Measurements from ENCODE around the gene HPX.

The HPX gene, protein sequence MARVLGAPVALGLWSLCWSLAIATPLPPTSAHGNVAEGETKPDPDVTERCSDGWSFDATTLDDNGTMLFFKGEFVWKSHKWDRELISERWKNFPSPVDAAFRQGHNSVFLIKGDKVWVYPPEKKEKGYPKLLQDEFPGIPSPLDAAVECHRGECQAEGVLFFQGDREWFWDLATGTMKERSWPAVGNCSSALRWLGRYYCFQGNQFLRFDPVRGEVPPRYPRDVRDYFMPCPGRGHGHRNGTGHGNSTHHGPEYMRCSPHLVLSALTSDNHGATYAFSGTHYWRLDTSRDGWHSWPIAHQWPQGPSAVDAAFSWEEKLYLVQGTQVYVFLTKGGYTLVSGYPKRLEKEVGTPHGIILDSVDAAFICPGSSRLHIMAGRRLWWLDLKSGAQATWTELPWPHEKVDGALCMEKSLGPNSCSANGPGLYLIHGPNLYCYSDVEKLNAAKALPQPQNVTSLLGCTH

DNA sequence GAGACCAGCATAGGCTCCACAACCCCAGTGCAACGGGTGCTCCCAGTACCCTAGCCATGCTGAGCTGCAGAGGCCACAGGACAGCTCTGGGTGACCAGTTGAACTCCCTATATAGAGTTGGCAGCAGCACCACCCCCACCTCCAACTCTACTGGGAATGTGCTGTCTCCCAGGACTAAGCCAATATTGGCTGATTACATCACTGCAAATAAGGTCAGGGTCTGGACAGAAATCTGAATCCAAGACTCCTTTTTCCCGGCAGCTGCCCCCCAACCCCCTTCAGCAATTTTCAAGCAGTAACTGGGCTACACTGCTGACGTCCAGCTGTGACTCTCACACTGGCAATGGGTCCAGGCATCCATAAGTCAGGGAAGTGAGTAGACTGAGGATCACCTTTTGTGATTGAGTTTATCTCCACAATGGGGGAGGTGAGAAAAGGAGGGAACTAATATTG is at the start of gene HPX:
HPX (minus strand) TSS at position 82 of the 453 bp plus-strand sequence; CDS start at position 58, 24 bp downstream.
- TF ChIP-seq, protein P1, sequence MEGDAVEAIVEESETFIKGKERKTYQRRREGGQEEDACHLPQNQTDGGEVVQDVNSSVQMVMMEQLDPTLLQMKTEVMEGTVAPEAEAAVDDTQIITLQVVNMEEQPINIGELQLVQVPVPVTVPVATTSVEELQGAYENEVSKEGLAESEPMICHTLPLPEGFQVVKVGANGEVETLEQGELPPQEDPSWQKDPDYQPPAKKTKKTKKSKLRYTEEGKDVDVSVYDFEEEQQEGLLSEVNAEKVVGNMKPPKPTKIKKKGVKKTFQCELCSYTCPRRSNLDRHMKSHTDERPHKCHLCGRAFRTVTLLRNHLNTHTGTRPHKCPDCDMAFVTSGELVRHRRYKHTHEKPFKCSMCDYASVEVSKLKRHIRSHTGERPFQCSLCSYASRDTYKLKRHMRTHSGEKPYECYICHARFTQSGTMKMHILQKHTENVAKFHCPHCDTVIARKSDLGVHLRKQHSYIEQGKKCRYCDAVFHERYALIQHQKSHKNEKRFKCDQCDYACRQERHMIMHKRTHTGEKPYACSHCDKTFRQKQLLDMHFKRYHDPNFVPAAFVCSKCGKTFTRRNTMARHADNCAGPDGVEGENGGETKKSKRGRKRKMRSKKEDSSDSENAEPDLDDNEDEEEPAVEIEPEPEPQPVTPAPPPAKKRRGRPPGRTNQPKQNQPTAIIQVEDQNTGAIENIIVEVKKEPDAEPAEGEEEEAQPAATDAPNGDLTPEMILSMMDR (IDR thresholded peaks at IDR 0.05; ENCODE audit: extremely low read depth, missing control alignments): no peak
- no peak for DNase-seq (ENCODE audit: low spot score)

DNA sequence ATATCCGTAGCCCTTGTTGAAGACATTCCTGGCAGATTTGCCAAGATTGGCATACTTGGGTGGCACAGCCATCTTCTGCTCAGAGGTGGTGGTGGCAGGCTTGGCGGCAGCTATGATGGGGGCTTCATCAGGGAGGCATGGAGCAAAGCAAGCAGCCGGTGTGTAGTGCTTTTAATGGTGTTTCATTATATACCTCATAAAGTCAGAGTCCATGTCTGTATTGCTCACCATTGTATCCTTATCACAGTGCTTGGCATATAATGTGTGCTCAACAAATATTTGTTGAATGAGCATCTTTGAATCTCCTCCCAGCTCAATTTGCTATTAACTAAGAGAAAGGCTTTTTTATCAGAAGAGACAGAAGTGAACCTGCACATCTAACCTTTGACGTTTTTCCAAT is 48.5 kb upstream of the HPX start:
- TF ChIP-seq, protein P1 (IDR thresholded peaks at IDR 0.05; ENCODE audit: extremely low read depth, missing control alignments): no peak
- DNase-seq (ENCODE audit: low spot score): no peak

DNA sequence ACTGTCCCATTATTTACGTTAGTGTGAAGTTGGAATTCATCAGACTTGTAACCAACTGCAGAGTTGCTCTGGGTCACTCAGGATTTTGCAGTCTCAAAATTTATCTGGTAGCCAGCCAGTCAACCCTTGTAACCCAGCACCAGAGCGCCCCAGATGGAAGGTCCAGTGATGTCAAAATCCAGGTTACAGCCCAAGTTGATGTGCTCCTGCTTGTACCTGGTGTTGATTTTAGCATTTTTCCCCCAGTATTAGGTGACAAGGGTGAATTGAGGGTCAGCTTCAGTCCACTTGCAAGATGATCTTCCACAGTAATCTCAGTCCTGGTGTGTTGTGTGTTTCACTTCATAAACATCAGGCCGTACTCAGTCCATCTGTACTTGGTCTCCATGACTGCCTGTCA is 48.0 kb upstream of the HPX start:
- TF ChIP-seq, protein P1 (IDR thresholded peaks at IDR 0.05; ENCODE audit: extremely low read depth, missing control alignments): no peak
- DNase-seq (ENCODE audit: low spot score): no peak

DNA sequence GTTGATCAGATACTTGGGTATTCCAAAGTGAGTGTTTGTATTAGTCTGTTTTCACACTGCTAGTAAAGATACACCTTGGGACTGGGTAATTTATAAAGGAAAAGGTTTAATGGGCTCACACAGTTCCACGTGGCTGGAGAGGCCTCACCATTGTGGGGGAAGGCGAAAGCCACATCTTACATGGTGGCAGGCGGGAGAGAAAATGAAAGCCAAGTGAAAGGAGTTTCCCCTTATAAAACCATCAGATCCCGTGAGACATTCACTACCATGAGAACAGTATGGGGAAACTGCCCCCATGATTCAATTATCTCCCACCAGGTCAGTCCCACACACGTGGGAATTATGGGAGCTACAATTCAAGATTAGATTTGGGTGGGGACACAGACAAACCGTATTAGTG is 47.6 kb upstream of the HPX start:
- TF ChIP-seq, protein P1 (IDR thresholded peaks at IDR 0.05; ENCODE audit: extremely low read depth, missing control alignments): no peak

DNA sequence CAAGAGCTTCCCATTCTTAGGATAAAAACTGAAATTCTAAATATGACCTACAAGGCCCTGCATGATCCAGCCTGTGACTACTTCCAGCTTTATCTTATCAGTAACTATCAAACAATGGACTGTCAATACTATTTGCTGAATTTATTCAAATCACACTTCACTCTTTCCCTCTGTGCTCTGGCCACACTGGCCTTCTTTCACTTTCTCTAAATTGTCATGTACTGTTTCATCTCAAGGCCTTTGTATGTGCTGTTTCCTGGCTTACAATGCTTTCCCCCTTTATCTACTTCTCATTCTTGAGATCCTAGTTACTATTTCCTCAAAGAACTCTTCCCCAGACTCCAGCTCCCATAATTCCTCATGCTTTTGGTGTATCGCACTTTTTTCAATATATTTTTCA is 46.2 kb upstream of the HPX start:
- TF ChIP-seq, protein P1 (IDR thresholded peaks at IDR 0.05; ENCODE audit: extremely low read depth, missing control alignments): no peak
- DNase-seq (ENCODE audit: low spot score): no peak

More for the DNA sequence above, 47.6 kb upstream of the HPX start:
- no peak for DNase-seq (ENCODE audit: low spot score)

DNA sequence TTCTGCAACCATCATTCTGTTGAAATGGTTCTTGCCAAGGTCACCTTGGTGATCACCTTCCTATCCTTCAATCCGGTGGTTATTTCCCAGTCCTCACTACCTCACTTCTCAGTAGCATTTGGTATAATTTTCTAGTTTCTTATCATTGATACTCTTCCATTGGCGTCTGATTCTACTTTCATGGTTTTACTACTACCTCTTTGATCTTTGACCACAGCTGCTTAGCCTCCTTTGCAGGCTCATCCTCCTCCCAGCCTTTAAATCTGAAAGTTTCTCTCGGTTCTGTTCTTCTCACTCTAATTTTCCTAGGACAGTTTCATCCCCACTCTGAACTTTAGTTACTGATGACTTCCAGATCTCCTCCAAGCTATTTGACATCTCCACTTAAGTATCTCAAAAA is 45.5 kb upstream of the HPX start:
- TF ChIP-seq, protein P1 (IDR thresholded peaks at IDR 0.05; ENCODE audit: extremely low read depth, missing control alignments): no peak
- no peak for DNase-seq (ENCODE audit: low spot score)

DNA sequence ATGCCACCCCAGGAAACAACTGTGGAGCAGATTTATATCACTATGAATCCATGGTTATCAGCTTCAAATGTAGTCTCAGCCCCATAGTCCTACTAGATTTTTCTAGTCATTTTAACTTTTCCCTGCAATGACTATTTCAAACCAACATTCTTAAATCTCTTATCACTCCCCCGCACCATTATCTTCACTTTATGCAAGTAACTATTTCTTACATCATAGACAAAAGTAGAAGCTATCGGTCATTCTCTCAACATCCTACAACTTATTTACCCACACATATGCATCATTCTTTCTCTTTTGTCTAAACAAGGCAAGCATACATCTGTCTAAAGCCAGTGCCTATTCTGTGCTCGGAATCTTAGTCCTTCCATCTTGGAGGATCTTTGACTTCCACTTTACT is 44.9 kb upstream of the HPX start:
- no peak for DNase-seq (ENCODE audit: low spot score)
- TF ChIP-seq, protein P1 (IDR thresholded peaks at IDR 0.05; ENCODE audit: extremely low read depth, missing control alignments): no peak

Data from GM20000 (cell line).